Measurements from ENCODE around the gene RBM45.

GRCh38 chr2:178152542-178152941 lies 40.3 kb downstream of the RBM45 start:
- no peak for TF ChIP-seq EZH2 (IDR thresholded peaks at IDR 0.05; ENCODE audit: insufficient read depth, low read length)
- TF ChIP-seq CTCF (IDR thresholded peaks at IDR 0.05; ENCODE audit: insufficient read depth, low read depth, low read length): no peak
